HG03520 (cell line): ENCODE data around the gene SERINC1.

Source experiments
- ATAC-seq: cut with Tn5 transposase; IDR thresholded peaks from one replicate; pipeline ENCODE4 v1.9.1; 2021; ENCODE audit warnings: mild to moderate bottlenecking, moderate library complexity; ENCODE audit not compliant: unreplicated experiment

SERINC1 gene

GRCh38 chr6:122438975-122439374 is 32.6 kb downstream of the SERINC1 start:
- no peak for ATAC-seq

DNA sequence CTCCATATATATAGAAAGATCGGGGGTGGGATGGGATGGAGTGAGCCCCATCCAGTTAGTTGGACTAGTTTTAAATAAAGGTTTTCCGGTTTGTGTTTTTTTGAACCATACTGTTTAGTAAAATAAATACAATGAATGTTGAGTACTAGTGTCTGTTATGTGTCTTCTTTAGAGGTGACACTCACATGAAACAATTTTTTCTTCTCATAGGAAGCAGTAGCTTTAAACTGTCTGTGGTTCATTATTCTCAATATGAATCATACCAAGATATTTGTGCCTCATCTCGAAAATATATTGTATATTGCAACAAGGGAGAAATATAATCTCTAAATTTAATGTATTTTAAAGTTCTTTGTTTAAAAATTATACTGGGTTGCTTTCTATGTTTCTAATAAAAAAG is 38.8 kb downstream of the SERINC1 start:
- peak; percentile 69 for ATAC-seq

DNA sequence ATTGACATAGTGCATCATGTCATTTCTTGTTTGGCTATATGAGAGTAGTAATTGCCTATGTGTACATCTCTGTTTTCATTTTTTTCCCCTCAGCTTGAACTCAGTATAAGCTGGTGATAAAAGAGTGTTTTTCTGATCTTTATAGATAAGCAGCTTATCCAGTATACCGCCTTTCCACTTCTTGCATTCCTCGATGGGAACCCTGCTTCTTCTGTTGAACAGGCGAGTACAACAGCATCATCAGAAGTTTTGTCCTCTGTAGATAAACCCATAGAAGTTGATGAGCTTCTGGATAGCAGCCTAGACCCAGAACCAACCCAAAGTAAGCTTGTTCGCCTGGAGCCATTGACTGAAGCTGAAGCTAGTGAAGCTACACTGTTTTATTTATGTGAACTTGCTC is 39.8 kb downstream of the SERINC1 start:
- no peak for ATAC-seq

DNA sequence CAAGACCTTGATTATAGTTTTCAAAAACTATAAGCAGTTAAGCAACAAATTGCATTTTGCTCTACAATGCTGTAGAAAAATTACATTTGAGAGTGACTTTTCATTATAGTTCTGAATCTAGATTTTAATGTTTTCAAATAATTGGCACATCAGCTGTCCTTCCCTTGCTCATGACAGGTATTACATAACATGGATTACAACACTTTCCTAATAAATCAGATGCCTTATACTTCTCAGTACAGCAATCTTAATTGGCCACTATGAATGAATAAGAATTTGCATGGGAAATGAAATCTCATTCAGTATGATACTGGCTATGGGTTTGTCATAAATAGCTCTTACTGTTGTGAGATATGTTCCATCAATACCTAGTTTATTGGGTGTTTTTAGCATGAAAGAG is 42.3 kb downstream of the SERINC1 start:
- ATAC-seq = no peak

DNA sequence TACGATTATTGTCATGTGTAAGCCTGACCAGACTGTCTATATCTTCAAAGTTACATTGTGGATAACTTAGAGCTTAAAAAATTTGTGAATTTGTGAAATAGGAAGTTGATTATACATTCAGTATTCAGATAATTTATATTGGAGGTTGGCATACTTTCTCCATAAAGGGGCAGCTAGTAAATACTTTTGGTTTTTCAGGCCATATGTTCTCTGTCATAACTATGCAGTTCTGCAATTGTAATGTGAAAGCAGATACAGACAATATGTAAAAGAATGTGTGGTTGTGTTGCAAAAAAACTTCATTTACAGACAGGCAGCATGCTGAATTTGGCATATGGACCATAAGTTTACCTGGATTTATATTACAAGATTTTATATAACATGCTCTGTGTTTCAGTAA is 42.8 kb downstream of the SERINC1 start:
- ATAC-seq = no peak

GRCh38 chr6:122426597-122426996 is 45.0 kb downstream of the SERINC1 start:
- no peak for ATAC-seq

- ATAC-seq = no peak
These were observed 47.9 kb downstream of the SERINC1 start for GRCh38 chr6:122423734-122424133.

GRCh38 chr6:122422614-122423267 is 48.9 kb downstream of the SERINC1 start:
- ATAC-seq = peak; percentile 96

- ATAC-seq = no peak
These were observed 49.6 kb downstream of the SERINC1 start for GRCh38 chr6:122422003-122422402.

- no peak for ATAC-seq
These were observed 54.8 kb downstream of the SERINC1 start for GRCh38 chr6:122416825-122417224.

- no peak for ATAC-seq
These were observed 59.6 kb downstream of the SERINC1 start for GRCh38 chr6:122412001-122412400.

DNA sequence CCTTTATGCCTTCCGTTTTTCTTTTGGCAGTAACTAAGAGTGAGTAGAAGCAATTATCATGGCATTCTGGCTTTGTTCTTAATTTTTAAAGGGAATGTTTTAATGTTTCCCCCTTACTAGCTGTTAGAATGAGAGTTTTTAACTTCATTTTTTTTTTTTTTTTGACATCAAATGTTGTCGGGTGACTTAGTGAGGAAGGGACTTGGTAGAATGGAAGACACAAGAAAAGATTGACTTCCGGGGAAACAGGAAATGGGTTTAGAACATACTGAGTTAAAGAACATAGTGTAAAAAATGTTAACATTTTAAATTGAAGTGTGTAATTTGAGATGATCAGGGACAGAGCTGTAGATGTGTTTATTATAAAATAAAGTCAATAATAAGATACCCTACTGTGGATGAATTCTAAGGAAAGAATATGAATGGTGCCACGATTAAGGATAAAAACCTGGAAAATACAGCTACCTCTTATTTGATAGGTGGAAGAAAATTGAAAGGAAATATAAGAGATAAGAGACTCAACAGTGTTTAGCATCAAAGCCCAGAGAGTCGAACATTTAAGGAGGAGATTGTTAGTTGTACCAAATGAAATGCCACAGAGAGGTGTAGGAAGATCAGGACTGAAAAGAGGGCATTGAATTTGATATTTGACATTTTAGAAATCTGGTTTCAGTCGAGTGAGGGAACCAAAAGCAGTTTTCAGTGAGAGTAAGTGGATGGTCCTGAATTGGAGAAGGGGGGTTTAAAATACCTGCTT is 62.7 kb downstream of the SERINC1 start:
- ATAC-seq = no peak

DNA sequence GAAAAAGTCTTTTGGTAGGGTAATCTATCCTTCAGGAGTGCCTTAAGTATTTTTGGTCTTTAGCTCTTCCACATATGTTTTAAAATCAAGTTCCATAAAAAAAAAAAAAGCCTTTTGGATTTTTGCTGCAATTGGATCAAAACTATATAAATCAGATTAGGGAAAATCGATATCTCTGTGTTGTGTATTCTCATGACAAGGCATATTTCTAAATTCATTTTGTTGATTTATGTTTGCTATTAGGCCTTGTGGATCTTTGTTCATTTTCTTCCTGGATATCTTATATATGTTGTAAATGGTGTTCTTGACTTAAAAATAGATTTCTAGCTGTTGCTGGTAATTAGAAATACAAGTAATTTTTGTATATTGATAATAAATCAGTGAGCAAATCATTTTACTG is 63.4 kb downstream of the SERINC1 start:
- ATAC-seq = no peak

DNA sequence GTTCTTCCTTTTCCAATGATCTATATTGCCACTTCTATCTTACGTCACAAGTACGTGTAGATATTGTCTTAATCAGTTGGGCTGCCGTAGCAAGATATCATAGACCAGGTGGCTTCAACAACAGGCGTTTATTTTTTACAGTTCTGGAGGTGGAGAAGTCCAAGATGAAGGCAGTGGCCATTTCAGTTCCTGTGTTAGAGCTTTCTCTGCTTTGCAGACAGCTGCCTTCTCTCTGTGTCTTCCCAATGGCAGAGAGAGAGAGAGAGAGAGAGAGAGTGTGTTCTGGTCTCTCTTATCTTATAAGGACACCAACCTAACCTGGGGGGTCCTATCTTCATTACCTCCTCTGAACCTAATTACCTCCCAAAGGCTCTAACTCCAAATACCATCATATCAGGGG is 63.9 kb downstream of the SERINC1 start:
- ATAC-seq = no peak

GRCh38 chr6:122406187-122406586 is 65.4 kb downstream of the SERINC1 start:
- ATAC-seq = no peak

DNA sequence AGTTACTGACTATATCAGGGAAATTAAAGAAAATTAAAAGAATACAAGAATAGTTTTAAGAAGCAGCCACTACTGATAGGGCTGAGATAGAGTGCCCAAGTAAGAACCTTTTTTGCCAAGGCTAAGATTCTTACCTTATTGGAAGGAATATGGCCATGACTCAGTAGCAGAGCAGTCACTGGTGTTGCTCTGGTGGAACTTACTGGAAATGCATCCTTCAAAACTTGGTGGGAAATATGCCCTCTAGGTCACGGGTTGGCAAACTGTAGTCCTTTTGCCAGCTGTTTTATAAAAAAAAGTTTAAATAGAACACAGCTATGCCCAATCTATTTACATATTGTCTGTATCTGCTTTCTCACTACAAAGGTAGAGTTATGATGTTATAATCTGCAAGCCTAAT is 66.2 kb downstream of the SERINC1 start:
- no peak for ATAC-seq

- ATAC-seq = no peak
These were observed 67.2 kb downstream of the SERINC1 start for GRCh38 chr6:122404444-122404843.

- no peak for ATAC-seq
These were observed 70.5 kb downstream of the SERINC1 start for GRCh38 chr6:122401104-122401503.

GRCh38 chr6:122400462-122401089 is 71.0 kb downstream of the SERINC1 start:
- ATAC-seq = no peak

- ATAC-seq = peak; percentile 9
These were observed 71.5 kb downstream of the SERINC1 start for GRCh38 chr6:122400121-122400450.

DNA sequence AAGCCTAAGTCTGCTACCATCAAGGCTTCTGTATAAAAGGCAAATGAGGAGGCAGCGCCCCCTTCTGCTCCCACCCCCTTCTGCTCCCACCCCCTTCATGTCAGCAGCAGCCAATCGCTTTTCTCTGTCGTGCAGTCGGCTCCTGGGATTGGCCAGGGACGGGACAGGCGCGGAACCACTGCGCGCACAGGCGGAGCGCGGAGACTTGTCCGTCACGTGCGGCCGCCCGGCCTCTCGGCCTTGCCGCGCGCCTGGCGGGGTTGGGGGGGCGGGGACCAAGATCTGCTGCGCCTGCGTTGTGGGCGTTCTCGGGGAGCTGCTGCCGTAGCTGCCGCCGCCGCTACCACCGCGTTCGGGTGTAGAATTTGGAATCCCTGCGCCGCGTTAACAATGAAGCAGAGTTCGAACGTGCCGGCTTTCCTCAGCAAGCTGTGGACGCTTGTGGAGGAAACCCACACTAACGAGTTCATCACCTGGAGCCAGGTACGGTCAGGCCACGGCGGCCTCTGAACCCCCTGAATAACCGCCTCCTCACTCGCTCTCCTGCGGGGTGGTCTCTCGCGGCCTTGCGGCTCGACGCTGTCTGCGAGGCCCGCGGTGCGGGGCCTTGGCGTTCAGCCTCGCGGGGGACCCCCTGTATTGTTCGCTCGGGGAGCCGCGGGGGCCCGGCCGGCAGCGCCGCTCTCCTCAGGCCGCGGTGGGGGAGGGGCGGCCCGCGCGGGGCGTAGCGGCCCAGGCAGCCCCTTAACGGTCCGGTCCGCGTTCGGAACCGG is 72.1 kb downstream of the SERINC1 start, which contains the start of gene HSF2:
HSF2 (plus strand) TSS at position 305 of the 773 bp plus-strand sequence; CDS start at position 391, 86 bp downstream.
- ATAC-seq = peak; percentile 98

DNA sequence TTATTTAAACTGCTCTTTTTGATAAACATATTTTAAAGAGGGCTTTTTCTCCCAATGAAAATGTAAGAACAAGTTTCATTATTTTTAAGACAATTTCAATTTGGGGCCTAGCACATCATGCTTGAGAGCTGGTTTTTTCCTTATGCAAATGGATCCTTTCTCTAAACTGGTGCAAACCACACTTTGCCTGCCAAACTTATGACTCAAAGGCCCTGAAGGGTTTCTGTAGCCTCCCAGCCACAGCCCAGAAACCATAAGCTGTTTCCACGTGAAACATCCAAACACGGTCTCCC is 72.6 kb downstream of the SERINC1 start:
- no peak for ATAC-seq
